GM12878 (cell line): ENCODE data around the gene ASCL4. TPM values are rescaled to one million over a fixed set of nuclear protein-coding genes. Genes with fewer than 3 reads are reported as not detected.

Experiments
- ATAC-seq: fragments of 200-7000 bp; cut with Tn5 transposase; 3 replicates; pipeline ENCODE4 v1.9.1; 2020; ENCODE audit warnings: mild to moderate bottlenecking, moderate library complexity
- BruUV-seq: library from RNA; stranded (reverse); fragments of 400-500 nt; replicated peaks from 2 replicates; lab custom pipeline; 2021; lab: Mats Ljungman, UMichigan
- CTCF ChIA-PET: fragments of 300-600 bp; sonication (Branson Sonifier 250); formaldehyde crosslinking; extraction: SDS; loops from one replicate; lab custom pipeline; 2021; ENCODE audit warnings: inconsistent platforms; lab: Yijun Ruan, JAX
- POLR2A ChIA-PET: fragments of 350-600 bp; formaldehyde crosslinking; extraction: SDS; loops from one replicate; lab custom pipeline; 2021; ENCODE audit warnings: inconsistent platforms; lab: Charles Lee
- RAD21 ChIA-PET: fragments of 300-600 bp; sonication (Branson Sonifier 250); formaldehyde crosslinking; loops from one replicate; lab custom pipeline; 2023; ENCODE audit warnings: antibody characterized with exemption; ENCODE audit not compliant: unreplicated experiment; lab: Charles Lee
- SMC1A ChIA-PET: fragments of 300-600 bp; sonication (Branson Sonifier 250); formaldehyde crosslinking; loops from one replicate; lab custom pipeline; 2023; ENCODE audit not compliant: unreplicated experiment, uncharacterized antibody; lab: Charles Lee
- DNase-seq: peaks from one replicate; pipeline ENCODE4 v3.0.0-alpha.2; 2011; ENCODE audit warnings: low read depth, low spot score
- FAIRE-seq: peaks from 3 replicates; lab custom pipeline; 2011; peaks lifted over from hg19 to GRCh38; lab: Jason Lieb, UNC
- H2AFZ ChIP-seq: 2 replicates; pipeline ENCODE4 v1.6.0; 2011; ENCODE audit warnings: low read depth, low read length, control low read depth; ENCODE audit not compliant: control insufficient read depth
- H3K27ac ChIP-seq: 2 replicates; pipeline ENCODE4 v1.5.1; 2011; ENCODE audit warnings: control low read depth; ENCODE audit not compliant: control insufficient read depth, insufficient read depth
- H3K27me3 ChIP-seq, 2 experiments: replicated peaks in 1 of 2; 2 replicates each; pipeline versions ENCODE4 v1.6.0 to v1.6.1; 2011; ENCODE audit warnings: low read length in 1 of 2; ENCODE audit not compliant: control insufficient read depth in 2 of 2, insufficient read depth in 2 of 2
- H3K36me3 ChIP-seq, 2 experiments: 2 replicates each; pipeline ENCODE4 v1.5.1; 2011; ENCODE audit warnings: low read length in 1 of 2; ENCODE audit not compliant: control insufficient read depth in 2 of 2, insufficient read depth in 2 of 2
- H3K4me1 ChIP-seq: 2 replicates; pipeline ENCODE4 v1.6.1; 2011; ENCODE audit warnings: mild to moderate bottlenecking, low read length, moderate library complexity, mixed read lengths; ENCODE audit not compliant: control insufficient read depth, insufficient read depth
- H3K4me2 ChIP-seq: 2 replicates; pipeline ENCODE4 v1.6.0; 2011; ENCODE audit warnings: control low read depth; ENCODE audit not compliant: control insufficient read depth, insufficient read depth
- H3K4me3 ChIP-seq: fragments of 200-600 bp; sonication (generic); 2 replicates; pipeline ENCODE4 v1.5.1; 2016
- H3K79me2 ChIP-seq: 2 replicates; pipeline ENCODE4 v1.6.0; 2011; ENCODE audit warnings: low read length; ENCODE audit not compliant: control insufficient read depth, insufficient read depth
- H3K9ac ChIP-seq: 2 replicates; pipeline ENCODE4 v1.8.0; 2011; ENCODE audit warnings: low read length, control low read depth, mixed read lengths; ENCODE audit not compliant: control insufficient read depth, insufficient read depth
- H3K9me3 ChIP-seq: replicated peaks from 3 replicates; pipeline ENCODE4 v1.5.1; 2011; ENCODE audit warnings: mild to moderate bottlenecking, low read length; ENCODE audit not compliant: control insufficient read depth, insufficient read depth
- H4K20me1 ChIP-seq: 2 replicates; pipeline ENCODE4 v1.6.0; 2011; ENCODE audit not compliant: control insufficient read depth, insufficient read depth
- BACH1 ChIP-seq: fragments of 450-650 bp; IDR thresholded peaks from 2 replicates; pipeline ENCODE4 v1.6.1; 2017; ENCODE audit warnings: mild to moderate bottlenecking, borderline replicate concordance
- MEF2A ChIP-seq: IDR thresholded peaks from 2 replicates; pipeline ENCODE4 v1.6.1; 2011; ENCODE audit warnings: low read depth, mild to moderate bottlenecking, low read length, moderate library complexity; ENCODE audit not compliant: insufficient read depth
- MTA3 ChIP-seq: IDR thresholded peaks from 2 replicates; pipeline ENCODE4 v1.6.1; 2012; ENCODE audit warnings: low read length, inconsistent platforms, borderline replicate concordance
- NFIC ChIP-seq: IDR thresholded peaks from 2 replicates; pipeline ENCODE4 v1.6.1; 2012; ENCODE audit warnings: low read depth, mild to moderate bottlenecking, inconsistent platforms, low read length, moderate library complexity
- POLR2AphosphoS2 ChIP-seq: IDR thresholded peaks from 2 replicates; pipeline ENCODE4 v1.6.1; 2011; ENCODE audit warnings: low read depth, mild to moderate bottlenecking, low read length, improper control_type of control experiment, moderate library complexity
- RBBP5 ChIP-seq: fragments of 200-600 bp; sonication (generic); conservative IDR thresholded peaks from 2 replicates; pipeline ENCODE4 v1.6.1; 2016
- ZNF687 ChIP-seq: fragments of 450-650 bp; IDR thresholded peaks from 2 replicates; pipeline ENCODE4 v1.6.1; 2017; ENCODE audit warnings: mild to moderate bottlenecking, moderate library complexity
- WGBS: methylation state at CpG from one replicate; pipeline ENCODE4 v1.1.6; 2016; ENCODE audit warnings: low lambda C conversion rate; ENCODE audit not compliant: insufficient replicate concordance, insufficient coverage; ENCODE audit errors: missing lambda C conversion rate; 5-methylcytosine and 5-hydroxymethylcytosine counted together
- in situ Hi-C: fragments of 300-500 bp; cut with MboI; formaldehyde crosslinking; loops from 9 replicates; pipeline ENCODE4 v1.14.3; 2018; ENCODE audit warnings: mixed read lengths
- intact Hi-C: fragments of 100-400 bp; cut with micrococcal nuclease; formaldehyde crosslinking; loops from one replicate; pipeline ENCODE4 v1.14.2; 2022; ENCODE audit not compliant: unreplicated experiment
- polyA plus RNA-seq, 11 experiments: library from polyadenylated mRNA; depleted of rRNA in 4 of 11; unstranded in 6 of 11; stranded (reverse) in 5 of 11; fragments of >200 nt; fragmentation: Nextera tagmentation in 4 of 11; fragmentation: Illumina TruSeq in 1 of 11; extraction: Ambion mirVana in 4 of 11; extraction: Trizol in 1 of 11; gene quantifications; 1 replicate in 1 of 11; 2 replicates in 10 of 11; pipeline versions ENCODE4 v1.2.1 to v1.2.3, GENCODE V29; 2011 to 2016; ENCODE audit warnings: inconsistent platforms in 2 of 11, missing spikeins in 2 of 11, low read depth in 1 of 11
- total RNA-seq, 4 experiments: library from RNA; depleted of rRNA in 3 of 4; stranded (reverse); fragments of >200 nt in 3 of 4; fragmentation: Illumina TruSeq in 1 of 4; extraction: Trizol in 1 of 4; gene quantifications; 2 replicates each; pipeline versions ENCODE4 v1.2.1 to v1.2.3, GENCODE V29; 2013 to 2021
- TF ChIP-seq, protein P1 (sequence below): IDR thresholded peaks from 2 replicates; pipeline ENCODE4 v1.6.1; 2012; ENCODE audit warnings: improper control_type of control experiment, low read depth, low read length; ENCODE audit not compliant: insufficient replicate concordance
- TF ChIP-seq, protein P2 (sequence below): fragments of 450-650 bp; IDR thresholded peaks from 2 replicates; pipeline ENCODE4 v1.6.1; 2016; ENCODE audit warnings: mild to moderate bottlenecking

Gene ASCL4
- total and polyA plus RNA-seq, 10 of the 15 experiments (the other 5 are each of a cell fraction or from before 2014, with no cell fraction given): not detected

GRCh38 chr12:107778383-107779025 lies 4.0 kb downstream of the ASCL4 start (continued):
- TF ChIP-seq ZNF687 (no peak), MEF2A (no peak), POLR2AphosphoS2 (no peak), RBBP5 (no peak), BACH1 (no peak)

DNA sequence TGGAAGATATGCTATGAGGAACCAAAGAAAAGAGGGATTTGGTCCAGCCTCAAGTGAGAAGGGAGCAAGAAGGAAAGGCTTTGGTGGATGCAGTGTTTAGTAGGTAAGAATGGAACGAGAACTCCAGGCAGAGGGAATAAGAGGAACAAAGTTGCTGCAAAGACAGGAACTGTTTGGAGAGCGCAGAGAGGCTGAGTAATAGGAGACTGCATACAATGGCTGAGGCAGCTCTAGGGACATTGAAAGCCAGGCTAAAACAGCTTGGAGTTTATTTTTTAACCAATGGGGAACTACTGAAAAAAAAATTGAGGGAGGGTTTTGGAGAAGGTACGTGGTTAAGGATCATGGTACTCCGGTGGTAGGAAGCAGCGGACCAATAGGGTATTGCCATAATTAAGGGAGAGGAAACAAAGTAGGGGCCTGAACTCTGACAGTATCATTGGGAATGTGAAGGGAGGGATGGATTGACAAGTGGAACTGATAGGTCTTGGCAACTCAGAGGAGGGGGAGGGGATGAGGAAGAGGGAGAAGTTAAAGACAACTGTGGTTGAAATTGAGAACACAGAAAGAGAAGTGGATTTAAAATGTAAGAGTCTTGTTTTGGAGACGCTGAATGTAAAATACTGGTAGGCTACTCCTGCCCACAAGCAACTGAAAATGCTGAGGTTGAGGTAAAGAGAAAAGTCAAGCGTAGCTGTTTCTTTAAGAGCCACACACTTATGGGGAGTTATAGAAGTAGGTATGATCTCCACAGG lies 4.8 kb downstream of the ASCL4 start:
- no TSS peak for BruUV-seq
- peak; percentile 90 for ATAC-seq
- no peak overlapping the region for H3K4me3 ChIP-seq
- no peak overlapping the region for H2AFZ ChIP-seq
- intact Hi-C loops (no loop called here), in situ Hi-C loops (no loop called here)
- WGBS: 47% methylated on average over 7 of the region's 7 CpGs
- H4K20me1 ChIP-seq: no peaks in the 10 kb centered on the region; the same call in 1 of the 2 replicates
- H3K27me3 ChIP-seq: peaks cover under 1 to 4% of the 10 kb centered on the region in 2 experiments; a peak in 3 of 4 replicates
- RAD21 ChIA-PET: interaction anchor here (1.1 to 1.2 kb wide), 2 partner anchors 20 to 106 kb away, joined by 3 to 4 read pairs; no protein-coding TSS in a partner anchor
- CTCF ChIA-PET: interaction anchor here (1.4 to 1.9 kb wide), 2 partner anchors 21 to 108 kb away, joined by 4 to 5 read pairs; no protein-coding TSS in a partner anchor
- H3K27ac ChIP-seq: no peak overlapping the region
- peak; percentile 68 for DNase-seq
- peaks cover 35% of the 10 kb centered on the region for H3K4me1 ChIP-seq
- H3K4me2 ChIP-seq: peak overlapping the region; percentile 49
- H3K9ac ChIP-seq: no peak overlapping the region
- FAIRE-seq: peak; percentile 97
- POLR2A ChIA-PET: interaction anchor here (0.5 kb wide), 1 partner anchor 25 kb away, joined by 3 read pairs; no protein-coding TSS in a partner anchor
- H3K36me3 ChIP-seq: no peaks in the 10 kb centered on the region
- SMC1A ChIA-PET: interaction anchor here (2.5 kb wide), 1 partner anchor 20 kb away, joined by 7 read pairs; the partner anchor contains the start of gene PRDM4
- no peaks in the 10 kb centered on the region; the same call in 2 of the 3 replicates for H3K9me3 ChIP-seq
- no peaks in the 10 kb centered on the region for H3K79me2 ChIP-seq
- TF ChIP-seq, protein P1, sequence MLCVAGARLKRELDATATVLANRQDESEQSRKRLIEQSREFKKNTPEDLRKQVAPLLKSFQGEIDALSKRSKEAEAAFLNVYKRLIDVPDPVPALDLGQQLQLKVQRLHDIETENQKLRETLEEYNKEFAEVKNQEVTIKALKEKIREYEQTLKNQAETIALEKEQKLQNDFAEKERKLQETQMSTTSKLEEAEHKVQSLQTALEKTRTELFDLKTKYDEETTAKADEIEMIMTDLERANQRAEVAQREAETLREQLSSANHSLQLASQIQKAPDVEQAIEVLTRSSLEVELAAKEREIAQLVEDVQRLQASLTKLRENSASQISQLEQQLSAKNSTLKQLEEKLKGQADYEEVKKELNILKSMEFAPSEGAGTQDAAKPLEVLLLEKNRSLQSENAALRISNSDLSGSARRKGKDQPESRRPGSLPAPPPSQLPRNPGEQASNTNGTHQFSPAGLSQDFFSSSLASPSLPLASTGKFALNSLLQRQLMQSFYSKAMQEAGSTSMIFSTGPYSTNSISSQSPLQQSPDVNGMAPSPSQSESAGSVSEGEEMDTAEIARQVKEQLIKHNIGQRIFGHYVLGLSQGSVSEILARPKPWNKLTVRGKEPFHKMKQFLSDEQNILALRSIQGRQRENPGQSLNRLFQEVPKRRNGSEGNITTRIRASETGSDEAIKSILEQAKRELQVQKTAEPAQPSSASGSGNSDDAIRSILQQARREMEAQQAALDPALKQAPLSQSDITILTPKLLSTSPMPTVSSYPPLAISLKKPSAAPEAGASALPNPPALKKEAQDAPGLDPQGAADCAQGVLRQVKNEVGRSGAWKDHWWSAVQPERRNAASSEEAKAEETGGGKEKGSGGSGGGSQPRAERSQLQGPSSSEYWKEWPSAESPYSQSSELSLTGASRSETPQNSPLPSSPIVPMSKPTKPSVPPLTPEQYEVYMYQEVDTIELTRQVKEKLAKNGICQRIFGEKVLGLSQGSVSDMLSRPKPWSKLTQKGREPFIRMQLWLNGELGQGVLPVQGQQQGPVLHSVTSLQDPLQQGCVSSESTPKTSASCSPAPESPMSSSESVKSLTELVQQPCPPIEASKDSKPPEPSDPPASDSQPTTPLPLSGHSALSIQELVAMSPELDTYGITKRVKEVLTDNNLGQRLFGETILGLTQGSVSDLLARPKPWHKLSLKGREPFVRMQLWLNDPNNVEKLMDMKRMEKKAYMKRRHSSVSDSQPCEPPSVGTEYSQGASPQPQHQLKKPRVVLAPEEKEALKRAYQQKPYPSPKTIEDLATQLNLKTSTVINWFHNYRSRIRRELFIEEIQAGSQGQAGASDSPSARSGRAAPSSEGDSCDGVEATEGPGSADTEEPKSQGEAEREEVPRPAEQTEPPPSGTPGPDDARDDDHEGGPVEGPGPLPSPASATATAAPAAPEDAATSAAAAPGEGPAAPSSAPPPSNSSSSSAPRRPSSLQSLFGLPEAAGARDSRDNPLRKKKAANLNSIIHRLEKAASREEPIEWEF: no peak
- TF ChIP-seq, protein P2, sequence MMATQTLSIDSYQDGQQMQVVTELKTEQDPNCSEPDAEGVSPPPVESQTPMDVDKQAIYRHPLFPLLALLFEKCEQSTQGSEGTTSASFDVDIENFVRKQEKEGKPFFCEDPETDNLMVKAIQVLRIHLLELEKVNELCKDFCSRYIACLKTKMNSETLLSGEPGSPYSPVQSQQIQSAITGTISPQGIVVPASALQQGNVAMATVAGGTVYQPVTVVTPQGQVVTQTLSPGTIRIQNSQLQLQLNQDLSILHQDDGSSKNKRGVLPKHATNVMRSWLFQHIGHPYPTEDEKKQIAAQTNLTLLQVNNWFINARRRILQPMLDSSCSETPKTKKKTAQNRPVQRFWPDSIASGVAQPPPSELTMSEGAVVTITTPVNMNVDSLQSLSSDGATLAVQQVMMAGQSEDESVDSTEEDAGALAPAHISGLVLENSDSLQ: peak; percentile 58
- TF ChIP-seq NFIC: peak; percentile 58
- TF ChIP-seq MTA3: peak; percentile 59; the same call in 1 of the 2 replicates
